ENCODE data around the gene KRT4.
"Not testable (repeated sequence)": the region's sequence is repeated elsewhere in the genome, so short reads cannot be mapped to it uniquely, and the experiment has no call there.

Gene KRT4

GRCh38 chr12:52813885-52814709 lies at the start of gene KRT4:
Gene KRT4 (minus strand): TSS chr12:52814116. CDS start chr12:52814058, 58 bp downstream.
- DNase-seq = no peak

GRCh38 chr12:52862023-52862422 lies 48.1 kb upstream of the KRT4 start:
- no peak for DNase-seq

- no peak for DNase-seq
These were observed 47.6 kb upstream of the KRT4 start for GRCh38 chr12:52861511-52861910.

GRCh38 chr12:52860102-52860823 lies 46.3 kb upstream of the KRT4 start:
- no peak for DNase-seq

- no peak for DNase-seq
These were observed 43.6 kb upstream of the KRT4 start for GRCh38 chr12:52857500-52857899.

GRCh38 chr12:52856787-52857186 lies 42.9 kb upstream of the KRT4 start:
- DNase-seq = no peak

GRCh38 chr12:52856077-52856476 lies 42.2 kb upstream of the KRT4 start:
- not testable (repeated sequence) for DNase-seq

GRCh38 chr12:52851787-52852186 lies 37.9 kb upstream of the KRT4 start:
- no peak for DNase-seq

- DNase-seq = no peak
These were observed 36.8 kb upstream of the KRT4 start for GRCh38 chr12:52850681-52851080.

- no peak for DNase-seq
These were observed 35.6 kb upstream of the KRT4 start for GRCh38 chr12:52849511-52849910.

GRCh38 chr12:52848661-52849255 lies 34.8 kb upstream of the KRT4 start, which contains the start of gene KRT78:
Gene KRT78 (minus strand): TSS chr12:52848994. CDS start chr12:52848930, 64 bp downstream.
- DNase-seq = no peak

GRCh38 chr12:52847335-52848102 lies 33.6 kb upstream of the KRT4 start:
- no peak for DNase-seq

- DNase-seq = no peak
These were observed 32.5 kb upstream of the KRT4 start for GRCh38 chr12:52846356-52846970.

GRCh38 chr12:52845946-52846345 lies 32.0 kb upstream of the KRT4 start:
- no peak for DNase-seq

- no peak for DNase-seq
These were observed 30.5 kb upstream of the KRT4 start for GRCh38 chr12:52844386-52844785.

- no peak for DNase-seq
These were observed 25.7 kb upstream of the KRT4 start for GRCh38 chr12:52839436-52840105.

GRCh38 chr12:52838609-52839435 lies 24.9 kb upstream of the KRT4 start:
- DNase-seq = no peak

- no peak for DNase-seq
These were observed 24.1 kb upstream of the KRT4 start for GRCh38 chr12:52837781-52838608.

GRCh38 chr12:52837413-52837741 lies 23.5 kb upstream of the KRT4 start:
- no peak for DNase-seq
